ENCODE measurements around the gene PHLDA3.

The PHLDA3 gene

DNA sequence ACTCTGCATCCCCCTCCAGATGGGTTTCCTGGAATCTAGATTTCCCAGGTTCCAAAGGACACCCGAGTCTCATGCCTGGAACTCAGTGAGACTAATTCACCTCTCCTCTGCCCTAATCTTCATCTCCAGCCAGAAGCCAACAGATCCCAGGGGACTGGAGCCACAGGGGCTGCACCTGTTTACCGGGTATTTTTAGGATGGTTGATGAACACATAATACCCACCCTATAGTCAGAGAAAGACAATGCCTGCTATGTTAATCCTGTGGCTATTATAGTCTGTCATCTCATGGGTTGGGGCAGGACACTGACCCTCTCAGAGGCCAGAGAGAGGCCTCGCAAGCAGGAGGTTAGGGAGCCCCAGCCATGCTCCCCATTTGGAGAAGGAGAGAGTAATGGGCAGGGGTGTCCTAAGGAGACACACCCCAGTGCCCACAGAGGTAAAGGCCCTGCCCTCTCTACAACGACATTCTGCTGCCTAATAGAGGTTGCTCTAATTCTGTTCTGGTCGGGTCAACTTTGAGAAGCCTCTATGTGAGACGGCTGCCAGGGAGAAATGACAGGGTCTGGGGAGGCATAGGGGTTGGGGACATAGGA lies 46.5 kb downstream of the PHLDA3 start:
- no peaks in the 10 kb centered on the region for H3K36me3 ChIP-seq (ENCODE audit: control insufficient read depth, insufficient read depth, low read length)
- H3K27me3 ChIP-seq (replicated peaks; ENCODE audit: control insufficient read depth, insufficient read depth, low read length) = no peaks in the 10 kb centered on the region; the same call in 1 of the 2 replicates
- TF ChIP-seq, protein P1, sequence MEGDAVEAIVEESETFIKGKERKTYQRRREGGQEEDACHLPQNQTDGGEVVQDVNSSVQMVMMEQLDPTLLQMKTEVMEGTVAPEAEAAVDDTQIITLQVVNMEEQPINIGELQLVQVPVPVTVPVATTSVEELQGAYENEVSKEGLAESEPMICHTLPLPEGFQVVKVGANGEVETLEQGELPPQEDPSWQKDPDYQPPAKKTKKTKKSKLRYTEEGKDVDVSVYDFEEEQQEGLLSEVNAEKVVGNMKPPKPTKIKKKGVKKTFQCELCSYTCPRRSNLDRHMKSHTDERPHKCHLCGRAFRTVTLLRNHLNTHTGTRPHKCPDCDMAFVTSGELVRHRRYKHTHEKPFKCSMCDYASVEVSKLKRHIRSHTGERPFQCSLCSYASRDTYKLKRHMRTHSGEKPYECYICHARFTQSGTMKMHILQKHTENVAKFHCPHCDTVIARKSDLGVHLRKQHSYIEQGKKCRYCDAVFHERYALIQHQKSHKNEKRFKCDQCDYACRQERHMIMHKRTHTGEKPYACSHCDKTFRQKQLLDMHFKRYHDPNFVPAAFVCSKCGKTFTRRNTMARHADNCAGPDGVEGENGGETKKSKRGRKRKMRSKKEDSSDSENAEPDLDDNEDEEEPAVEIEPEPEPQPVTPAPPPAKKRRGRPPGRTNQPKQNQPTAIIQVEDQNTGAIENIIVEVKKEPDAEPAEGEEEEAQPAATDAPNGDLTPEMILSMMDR (IDR thresholded peaks at IDR 0.05; ENCODE audit: insufficient read depth, low read length, poor library complexity, severe bottlenecking) = no peak
- H3K4me3 ChIP-seq (replicated peaks; ENCODE audit: low read depth, low read length) = no peak overlapping the region
- no peak for DNase-seq (ENCODE audit: extremely low read depth, insufficient read length)

DNA sequence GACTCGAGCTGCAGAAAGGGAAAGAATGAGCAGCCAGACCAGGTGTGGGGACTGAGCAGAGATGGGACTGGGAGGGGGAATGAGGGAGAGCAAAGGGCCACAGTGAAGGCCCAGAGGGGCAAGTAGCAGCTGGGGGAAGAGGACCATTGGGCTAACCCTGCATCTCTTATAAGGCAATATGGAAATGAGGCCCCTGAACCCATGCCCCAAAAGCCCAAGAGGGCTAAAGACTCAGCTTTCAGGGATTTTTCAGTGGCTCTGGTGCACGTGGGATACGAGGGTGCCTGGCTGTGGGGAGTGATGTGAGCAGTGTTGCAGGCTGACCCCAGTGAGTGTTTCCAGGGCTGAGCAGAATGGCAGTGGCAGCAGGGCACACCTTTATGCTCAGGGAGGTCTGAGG lies 47.0 kb downstream of the PHLDA3 start:
- TF ChIP-seq, protein P1 (IDR thresholded peaks at IDR 0.05; ENCODE audit: insufficient read depth, low read length, poor library complexity, severe bottlenecking) = no peak
- H3K4me3 ChIP-seq (replicated peaks; ENCODE audit: low read depth, low read length) = no peak overlapping the region
- no peaks in the 10 kb centered on the region for H3K36me3 ChIP-seq (ENCODE audit: control insufficient read depth, insufficient read depth, low read length)
- H3K27me3 ChIP-seq (replicated peaks; ENCODE audit: control insufficient read depth, insufficient read depth, low read length) = no peaks in the 10 kb centered on the region; the same call in 1 of the 2 replicates
- DNase-seq (ENCODE audit: extremely low read depth, insufficient read length) = no peak

DNA sequence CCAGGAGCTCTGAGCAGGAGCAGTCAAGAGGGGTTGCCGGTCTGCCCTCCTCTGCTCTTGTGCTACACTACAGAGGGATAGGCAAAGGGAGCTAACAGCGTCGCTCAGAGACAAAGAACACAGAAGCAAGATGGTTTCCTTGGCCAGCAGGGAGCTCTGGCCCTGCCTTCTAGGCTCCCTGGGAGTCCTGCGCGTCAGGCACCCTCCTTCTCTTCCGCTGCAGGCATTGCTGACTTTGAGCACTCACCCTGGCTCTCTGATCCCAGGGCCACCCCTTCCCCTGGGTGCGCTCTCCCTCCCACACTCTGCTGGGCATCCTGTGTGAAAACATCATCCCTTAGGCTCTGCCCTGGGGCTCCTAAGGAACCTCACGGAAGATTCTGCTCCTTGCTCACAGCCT lies 47.9 kb downstream of the PHLDA3 start:
- Histone ChIP-seq H3K27me3 (replicated peaks; ENCODE audit: control insufficient read depth, insufficient read depth, low read length) (no peaks in the 10 kb centered on the region; the same call in 1 of the 2 replicates), H3K4me3 (replicated peaks; ENCODE audit: low read depth, low read length) (no peak overlapping the region), H3K36me3 (ENCODE audit: control insufficient read depth, insufficient read depth, low read length) (no peaks in the 10 kb centered on the region)
- TF ChIP-seq, protein P1 (IDR thresholded peaks at IDR 0.05; ENCODE audit: insufficient read depth, low read length, poor library complexity, severe bottlenecking) = no peak
- no peak for DNase-seq (ENCODE audit: extremely low read depth, insufficient read length)

DNA sequence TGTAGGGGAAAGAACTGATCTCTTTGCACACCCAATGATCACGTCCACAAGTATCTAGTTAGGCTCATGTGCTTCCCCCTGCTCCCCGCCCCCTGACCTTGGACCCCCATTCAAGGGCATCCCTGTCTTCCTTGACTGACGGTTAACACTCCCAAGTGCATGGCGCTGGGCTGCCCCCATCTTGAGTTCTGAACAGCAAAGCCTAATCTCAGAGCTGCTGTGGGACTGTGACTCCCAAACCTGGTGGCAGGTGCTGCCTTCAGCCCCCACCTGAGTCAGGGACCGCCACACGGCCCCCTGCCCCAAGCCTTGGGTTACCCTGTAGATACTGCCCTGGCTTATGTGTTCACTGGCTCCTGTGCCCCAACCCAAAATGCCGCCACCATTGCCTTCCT lies 48.4 kb downstream of the PHLDA3 start:
- H3K4me3 ChIP-seq (replicated peaks; ENCODE audit: low read depth, low read length) = no peak overlapping the region

DNA sequence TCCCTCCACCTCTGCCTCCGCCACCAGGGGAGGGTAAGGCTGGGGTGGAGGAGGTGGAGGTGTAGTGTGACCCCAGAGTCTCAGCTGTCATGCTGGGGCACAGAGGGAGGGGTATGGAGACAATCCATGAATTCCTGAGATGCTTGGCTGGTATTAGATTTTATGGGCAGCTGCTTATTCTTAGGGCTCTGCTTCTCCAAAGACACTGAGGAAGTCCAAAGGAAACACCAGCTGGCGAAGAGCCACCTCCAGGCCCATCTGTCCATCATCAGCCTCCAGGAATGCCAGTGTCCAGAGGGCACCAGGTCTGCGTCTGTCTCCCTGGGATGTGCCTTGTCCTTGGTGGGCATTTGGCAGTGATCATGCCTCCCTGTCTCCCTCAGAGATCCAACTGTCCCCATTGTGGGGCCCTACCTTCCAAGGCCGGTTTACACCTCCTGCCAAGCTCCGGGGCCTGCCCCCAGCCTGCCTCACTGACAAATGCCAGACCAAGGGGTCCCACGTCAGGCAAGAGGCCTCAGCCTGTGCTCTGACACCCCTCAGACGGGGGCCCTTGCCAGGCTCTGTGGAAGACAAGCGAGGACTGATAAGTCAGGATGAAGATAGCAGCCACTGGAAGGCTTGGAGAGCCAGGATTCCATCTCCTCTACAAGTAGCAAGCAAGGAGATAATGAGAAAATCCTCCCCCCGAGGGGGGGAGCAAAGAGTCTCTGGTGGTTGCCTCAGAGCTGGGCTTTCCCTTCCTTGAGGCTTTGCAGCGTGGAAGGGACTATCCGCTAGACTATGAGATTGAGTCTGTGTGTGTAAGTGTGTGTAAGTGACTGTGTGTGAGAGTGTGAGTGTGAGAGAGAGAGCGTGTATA lies 49.0 kb downstream of the PHLDA3 start:
- Histone ChIP-seq H3K36me3 (ENCODE audit: control insufficient read depth, insufficient read depth, low read length) (no peaks in the 10 kb centered on the region), H3K4me3 (replicated peaks; ENCODE audit: low read depth, low read length) (no peak overlapping the region), H3K27me3 (replicated peaks; ENCODE audit: control insufficient read depth, insufficient read depth, low read length) (no peaks in the 10 kb centered on the region; the same call in 1 of the 2 replicates)
- no peak for DNase-seq (ENCODE audit: extremely low read depth, insufficient read length)
- TF ChIP-seq, protein P1 (IDR thresholded peaks at IDR 0.05; ENCODE audit: insufficient read depth, low read length, poor library complexity, severe bottlenecking) = no peak

More for the DNA sequence above, 48.4 kb downstream of the PHLDA3 start:
- Histone ChIP-seq H3K36me3 (ENCODE audit: control insufficient read depth, insufficient read depth, low read length) (no peaks in the 10 kb centered on the region), H3K27me3 (replicated peaks; ENCODE audit: control insufficient read depth, insufficient read depth, low read length) (no peaks in the 10 kb centered on the region; the same call in 1 of the 2 replicates)
- DNase-seq (ENCODE audit: extremely low read depth, insufficient read length) = no peak
- TF ChIP-seq, protein P1 (IDR thresholded peaks at IDR 0.05; ENCODE audit: insufficient read depth, low read length, poor library complexity, severe bottlenecking) = no peak

All from GM06990 (cell line).